Activated T-cell treated with anti-CD3 and anti-CD28 coated beads, Interleukin-2, amount 50 U/mL, for 72 hours (primary cell): ENCODE measurements around the gene COMMD3. TPM values are rescaled to one million over a fixed set of nuclear protein-coding genes. Genes with fewer than 3 reads are reported as not detected.

Experiments used
- ATAC-seq, 2 donors: fragments of 150-1000 bp; cut with Tn5 transposase; replicated peaks in 1 of 2; 2 replicates each; pipeline ENCODE4 v1.10.0; 2021; ENCODE audit warnings: moderate library complexity in 2 of 2, mild to moderate bottlenecking in 1 of 2
- DNase-seq, 2 donors: peaks; one replicate each; pipeline ENCODE4 v3.0.0; 2021 to 2022; ENCODE audit warnings: mixed read lengths in 1 of 2
- H3K27ac Mint-ChIP-seq: one replicate; pipeline ENCODE4 v1.8.0; 2022; ENCODE audit warnings: mild to moderate bottlenecking, moderate library complexity, mixed read lengths
- H3K27me3 Mint-ChIP-seq: one replicate; pipeline ENCODE4 v1.8.0; 2022; ENCODE audit warnings: low read depth, mixed read lengths
- H3K36me3 Mint-ChIP-seq, 2 donors: one replicate each; pipeline ENCODE4 v1.8.0; 2022; ENCODE audit warnings: mixed read lengths in 2 of 2, mild to moderate bottlenecking in 1 of 2; ENCODE audit not compliant: insufficient read depth in 2 of 2
- H3K4me1 Mint-ChIP-seq: one replicate; pipeline ENCODE4 v1.8.0; 2022; ENCODE audit warnings: low read depth, mixed read lengths
- H3K4me3 Mint-ChIP-seq, 2 donors: one replicate each; pipeline ENCODE4 v1.8.0; 2022; ENCODE audit warnings: mild to moderate bottlenecking in 2 of 2, mixed read lengths in 2 of 2, moderate library complexity in 2 of 2
- H3K9me3 Mint-ChIP-seq, 2 donors: one replicate each; pipeline ENCODE4 v1.8.0; 2022; ENCODE audit warnings: mixed read lengths in 2 of 2
- total RNA-seq, 2 donors: library from RNA; stranded (reverse); gene quantifications; one replicate each; pipeline ENCODE4 v1.2.3, GENCODE V29; 2022

Gene COMMD3
- total RNA-seq, 2 donors from 2014 or later = 95.0 to 104 TPM

DNA sequence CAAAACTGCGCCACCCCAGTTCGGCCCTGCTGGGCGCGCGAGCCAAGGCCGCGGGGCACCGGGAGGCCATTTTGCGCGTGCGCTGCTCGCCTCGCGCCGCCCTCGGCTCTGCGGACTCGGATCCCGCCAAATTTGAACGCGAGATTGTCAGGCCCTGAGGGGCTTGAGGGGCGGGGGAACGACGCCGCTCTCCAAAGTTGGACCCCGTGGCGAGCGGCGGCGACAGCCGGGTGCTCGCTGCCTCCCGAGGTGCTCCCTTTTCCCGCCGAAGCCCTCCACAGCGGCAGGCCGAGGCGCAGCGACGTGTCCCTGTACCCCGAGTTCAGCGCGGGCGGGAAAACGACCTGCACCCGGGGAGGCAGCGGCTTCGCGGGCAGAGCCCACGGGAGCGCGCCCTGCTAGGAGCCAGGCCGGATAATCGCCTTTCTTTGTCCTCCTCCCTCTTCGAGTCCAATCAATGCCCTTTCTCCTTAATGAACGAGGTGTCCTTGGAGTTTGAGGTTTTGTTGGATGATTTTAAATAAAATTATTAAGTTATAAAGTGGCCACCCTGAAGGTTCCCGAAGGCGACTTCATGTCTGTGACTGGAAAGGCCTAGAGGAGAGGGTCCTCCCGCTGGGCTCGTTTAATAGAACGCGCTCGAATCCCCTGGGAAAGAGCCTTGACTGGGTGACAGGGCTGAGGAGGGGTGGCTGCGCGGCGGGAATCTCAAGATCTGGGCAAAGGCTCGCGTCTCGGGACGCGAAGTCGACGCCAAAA is 18.4 kb downstream of the COMMD3 start:
- no peak for DNase-seq
- Mint-ChIP-seq H3K9me3 (no peaks in the 10 kb centered on the region), H3K27me3 (peaks cover 46% of the 10 kb centered on the region), H3K4me3 (peak overlapping the region; percentile 91 to 95), H3K36me3 (peaks cover 8 to 13% of the 10 kb centered on the region in 2 donors), H3K27ac (no peak overlapping the region), H3K4me1 (peaks cover 52% of the 10 kb centered on the region)
- ATAC-seq = no peak

DNA sequence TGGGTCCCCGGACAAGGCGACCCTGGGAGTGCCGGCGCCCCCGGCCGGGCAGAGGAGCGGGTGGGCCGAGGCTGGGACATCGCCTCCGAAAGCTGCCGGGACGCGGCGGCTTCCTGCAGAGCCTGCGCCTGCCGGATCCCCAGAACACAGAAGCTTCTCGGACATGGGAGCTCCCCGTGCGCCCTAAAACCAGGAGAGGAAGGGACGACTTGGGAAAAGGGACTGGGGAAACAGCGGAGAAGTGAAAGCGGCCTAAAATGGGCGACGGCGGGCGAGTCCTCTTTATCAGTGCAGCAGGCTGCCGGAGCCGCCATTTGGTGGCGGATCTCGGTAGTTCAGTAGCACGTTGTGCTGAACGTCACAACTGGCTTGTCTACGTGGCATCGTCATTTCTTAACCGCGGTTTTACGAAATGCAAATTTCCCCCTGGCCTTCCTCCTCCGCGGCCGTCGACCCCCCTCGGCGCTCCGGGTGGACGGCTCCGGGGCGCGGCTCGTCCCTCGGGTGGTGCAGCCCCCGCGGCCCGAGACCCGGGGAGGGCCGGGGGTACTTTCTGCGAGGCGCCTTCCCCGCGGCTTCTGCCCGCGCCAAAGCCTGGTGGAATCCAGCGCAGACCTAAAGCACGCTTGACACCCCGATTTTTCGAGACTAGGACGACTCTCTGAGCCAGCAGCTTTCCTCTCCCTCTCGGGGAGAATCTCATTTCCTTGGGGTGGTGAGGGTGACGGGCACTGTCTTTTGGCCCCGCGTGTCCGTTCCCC is 19.2 kb downstream of the COMMD3 start:
- DNase-seq (peak; percentile 77), ATAC-seq (peak; percentile 76 to 78)
- peaks cover 46% of the 10 kb centered on the region for H3K27me3 Mint-ChIP-seq
- peak overlapping the region; percentile 91 to 95 for H3K4me3 Mint-ChIP-seq
- H3K4me1 Mint-ChIP-seq = peaks cover 58% of the 10 kb centered on the region
- H3K36me3 Mint-ChIP-seq = peaks cover 5 to 8% of the 10 kb centered on the region in 2 donors
- H3K9me3 Mint-ChIP-seq = no peaks in the 10 kb centered on the region
- peak overlapping the region; percentile 27 for H3K27ac Mint-ChIP-seq

DNA sequence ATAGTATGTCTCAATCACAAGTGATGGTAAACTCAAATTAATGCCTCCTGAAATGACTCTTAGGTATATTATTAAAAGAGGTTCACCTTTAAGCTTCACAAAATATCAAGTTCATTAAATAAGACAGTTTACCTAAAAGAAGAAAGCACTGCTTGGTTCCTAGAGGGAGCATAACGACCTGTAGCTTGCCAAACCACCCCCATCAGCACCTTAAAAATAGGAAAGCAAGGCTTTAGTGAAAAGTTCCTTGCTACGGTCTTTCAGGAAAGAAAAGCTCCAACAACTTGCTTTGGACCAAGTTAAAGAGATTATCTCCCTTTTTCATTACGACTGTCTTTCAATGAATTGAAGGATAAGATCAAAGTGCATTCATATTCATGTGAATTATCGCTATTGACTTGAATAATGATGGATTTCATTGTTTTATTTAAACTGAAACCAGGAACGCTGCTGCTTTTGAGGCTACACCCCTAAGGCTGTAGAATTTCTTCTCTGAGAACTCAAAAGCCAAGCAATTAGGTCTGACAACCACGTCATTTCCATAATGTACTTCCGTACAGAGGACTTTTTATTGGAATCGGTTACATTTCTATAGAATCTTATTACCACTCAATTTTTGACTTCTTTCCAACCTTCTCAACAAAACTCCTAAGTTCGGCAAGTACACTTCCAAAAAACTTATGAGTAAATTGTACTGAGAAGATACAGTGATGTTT is 22.2 kb downstream of the COMMD3 start:
- H3K27ac Mint-ChIP-seq = peak overlapping the region; percentile 73
- H3K4me1 Mint-ChIP-seq = peaks cover 58% of the 10 kb centered on the region
- H3K36me3 Mint-ChIP-seq = peaks cover 4 to 7% of the 10 kb centered on the region in 2 donors
- peak overlapping the region; percentile 27 to 96 for H3K4me3 Mint-ChIP-seq
- H3K9me3 Mint-ChIP-seq = no peaks in the 10 kb centered on the region
- no peak for ATAC-seq
- H3K27me3 Mint-ChIP-seq = peaks cover 60% of the 10 kb centered on the region
- DNase-seq = no peak

DNA sequence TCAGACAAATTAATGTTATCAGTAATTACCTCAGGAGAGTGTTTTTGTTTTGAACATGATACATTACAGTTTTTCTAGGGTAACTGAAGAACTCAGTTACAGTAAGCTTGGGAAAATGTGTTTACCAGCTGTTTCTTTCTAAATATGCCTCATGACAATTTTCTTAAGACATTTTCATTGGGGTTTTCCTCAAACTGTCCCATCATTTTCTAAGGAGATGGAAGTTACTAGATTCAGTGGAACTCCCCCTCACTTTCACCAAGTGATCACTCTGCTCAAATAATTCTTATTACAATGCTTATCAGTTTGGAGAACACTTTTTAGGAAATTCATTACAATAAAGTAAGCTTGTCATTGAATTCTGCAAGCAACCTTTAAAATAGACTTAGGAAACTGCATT is 22.7 kb downstream of the COMMD3 start:
- H3K4me1 Mint-ChIP-seq = peaks cover 55% of the 10 kb centered on the region
- ATAC-seq = no peak
- no peaks in the 10 kb centered on the region for H3K9me3 Mint-ChIP-seq
- no peak for DNase-seq
- H3K4me3 Mint-ChIP-seq = peak overlapping the region; percentile 27 to 96
- H3K27me3 Mint-ChIP-seq = peaks cover 60% of the 10 kb centered on the region
- peaks cover 0 to 3% of the 10 kb centered on the region in 2 donors for H3K36me3 Mint-ChIP-seq
- peak overlapping the region; percentile 97 for H3K27ac Mint-ChIP-seq

DNA sequence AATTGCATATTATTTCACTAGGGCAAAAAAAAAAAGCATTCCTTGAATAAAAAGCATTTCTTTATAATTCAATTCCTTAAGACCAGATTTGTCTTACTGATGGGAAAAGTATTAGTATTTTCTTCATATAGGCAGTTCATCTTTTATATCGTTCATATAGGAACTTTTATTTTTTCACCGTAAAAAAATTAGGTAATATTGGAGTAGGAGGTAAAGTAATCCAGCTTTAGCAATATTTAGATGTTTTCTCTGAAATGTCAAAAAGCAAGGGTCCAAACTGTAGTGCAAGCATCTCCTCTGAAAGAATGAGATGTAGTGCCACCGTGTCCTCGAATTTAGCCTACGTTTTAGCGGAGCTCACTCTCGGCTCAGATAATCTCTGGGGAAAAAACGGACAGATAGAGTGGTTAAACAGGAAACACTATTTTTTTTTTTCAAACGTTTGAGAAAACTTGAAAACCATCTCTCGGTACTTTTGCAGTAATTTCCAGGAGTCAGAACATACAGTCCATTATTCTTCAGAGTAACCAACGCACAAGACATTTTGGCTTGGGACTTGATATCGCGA is 23.7 kb downstream of the COMMD3 start:
- peak overlapping the region; percentile 85 to 96 for H3K4me3 Mint-ChIP-seq
- DNase-seq (no peak), ATAC-seq (peak; percentile 2 to 5)
- H3K36me3 Mint-ChIP-seq = peaks cover 0 to 4% of the 10 kb centered on the region in 2 donors
- H3K9me3 Mint-ChIP-seq = no peaks in the 10 kb centered on the region
- H3K27me3 Mint-ChIP-seq = peaks cover 68% of the 10 kb centered on the region
- peak overlapping the region; percentile 97 for H3K27ac Mint-ChIP-seq
- peaks cover 63% of the 10 kb centered on the region for H3K4me1 Mint-ChIP-seq

DNA sequence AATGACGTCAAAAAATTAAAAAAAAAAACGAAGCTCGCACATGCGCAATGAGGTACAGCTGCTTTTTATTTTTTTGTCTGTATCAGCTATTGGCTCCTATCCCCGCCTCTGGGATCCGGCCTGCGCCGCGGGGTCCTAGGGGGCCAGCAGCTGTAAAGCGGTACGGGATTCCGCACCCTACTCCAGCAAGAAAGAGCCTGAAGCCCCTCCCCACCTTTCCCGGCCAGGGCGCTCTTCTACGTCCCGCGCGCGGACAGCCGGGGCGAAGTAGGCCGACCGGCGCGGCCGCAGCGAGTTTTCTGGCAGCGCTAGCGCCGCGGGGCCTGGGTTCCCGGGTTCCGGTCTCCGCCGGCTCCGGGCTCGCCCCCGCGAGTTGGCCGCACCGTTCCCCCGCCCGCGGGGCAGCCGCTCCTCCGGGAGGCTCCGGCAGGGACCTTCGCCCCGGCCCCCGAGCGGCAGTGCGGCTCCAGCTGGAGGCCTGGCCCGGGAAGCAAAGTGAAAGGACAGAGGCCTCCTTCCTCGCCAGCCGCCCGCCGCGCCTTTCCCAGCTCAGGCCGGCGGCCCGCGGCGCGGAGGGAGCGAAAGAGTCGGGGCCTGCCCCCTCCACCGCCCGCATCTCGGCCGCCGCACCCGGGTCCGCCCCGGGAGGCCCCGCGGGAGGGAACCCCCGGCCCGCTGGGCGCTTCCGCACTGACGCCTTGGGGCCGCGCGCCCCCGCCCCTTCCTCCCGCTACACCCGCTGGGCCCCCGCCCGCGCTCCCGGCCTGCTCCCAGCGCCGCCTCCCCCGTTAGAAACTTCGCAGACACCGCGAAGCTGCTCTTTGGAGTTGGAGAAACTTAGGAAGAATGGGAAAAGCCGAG is 24.4 kb downstream of the COMMD3 start:
- Mint-ChIP-seq H3K27ac (peak overlapping the region; percentile 97), H3K27me3 (peaks cover 72% of the 10 kb centered on the region), H3K4me1 (peaks cover 64% of the 10 kb centered on the region), H3K4me3 (peak overlapping the region; percentile 85 to 96), H3K36me3 (peaks cover 0 to 2% of the 10 kb centered on the region in 2 donors), H3K9me3 (no peaks in the 10 kb centered on the region)
- ATAC-seq (peak; percentile 60 to 64), DNase-seq (peak; percentile 73 to 81)

DNA sequence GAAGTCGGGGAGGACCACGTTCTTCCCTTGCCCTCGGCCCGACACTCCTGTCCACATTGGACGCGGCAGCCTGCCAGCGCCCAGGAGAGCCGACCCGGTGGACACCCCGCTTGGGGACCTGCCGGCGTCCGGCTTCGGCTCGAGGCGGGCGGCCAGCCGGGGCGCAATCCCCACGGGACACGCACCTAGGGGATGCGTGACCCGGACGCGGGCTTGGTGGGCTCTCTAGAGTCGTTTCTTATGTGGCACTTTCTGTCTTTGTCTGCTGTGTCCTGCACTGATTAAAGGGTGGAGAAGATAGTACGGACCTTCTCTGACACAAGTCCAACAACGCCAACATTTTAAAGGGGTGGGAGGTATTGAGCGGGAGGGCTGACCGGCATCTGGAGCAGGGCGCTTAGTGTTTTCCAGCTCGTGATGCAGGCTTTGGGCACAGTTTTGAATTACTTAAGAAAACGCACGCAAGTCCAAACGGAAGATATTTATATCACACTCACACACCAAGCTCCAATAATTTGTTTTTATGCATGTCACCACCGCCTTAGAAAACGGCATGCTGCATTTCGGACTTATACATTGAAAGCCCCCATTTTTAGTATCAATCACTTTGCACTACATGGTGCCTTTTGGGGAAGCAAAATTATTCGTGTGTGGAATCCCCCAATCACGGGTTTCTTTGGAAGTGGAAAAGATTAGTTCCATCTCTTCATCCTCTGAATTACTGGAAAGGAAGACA is 25.2 kb downstream of the COMMD3 start:
- no peak for DNase-seq
- ATAC-seq = peak; percentile 2 to 14
- H3K27ac Mint-ChIP-seq = no peak overlapping the region
- peaks cover 0 to under 1% of the 10 kb centered on the region in 2 donors for H3K9me3 Mint-ChIP-seq
- H3K4me1 Mint-ChIP-seq = peaks cover 59% of the 10 kb centered on the region
- H3K4me3 Mint-ChIP-seq = peak overlapping the region; percentile 75 to 78
- H3K27me3 Mint-ChIP-seq = peaks cover 79% of the 10 kb centered on the region
- peaks cover 1 to 3% of the 10 kb centered on the region in 2 donors for H3K36me3 Mint-ChIP-seq

DNA sequence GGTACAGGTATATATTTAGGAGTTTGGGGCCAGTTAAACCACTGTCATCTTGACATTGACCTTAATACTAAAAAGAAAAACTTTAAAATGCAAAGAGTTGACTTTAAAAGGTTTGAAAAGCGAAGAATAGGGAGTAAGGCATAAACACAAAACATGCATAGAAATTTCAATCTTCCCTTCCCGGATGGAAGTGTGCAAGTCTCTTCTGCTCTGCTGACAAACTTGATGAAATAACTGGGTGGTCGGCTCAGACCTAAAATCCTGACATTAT is 25.7 kb downstream of the COMMD3 start:
- Mint-ChIP-seq H3K36me3 (peaks cover 2 to 5% of the 10 kb centered on the region in 2 donors), H3K9me3 (peaks cover 0 to 2% of the 10 kb centered on the region in 2 donors), H3K4me3 (peak overlapping the region; percentile 75 to 78), H3K27me3 (peaks cover 81% of the 10 kb centered on the region), H3K27ac (no peak overlapping the region), H3K4me1 (peaks cover 54% of the 10 kb centered on the region)
- no peak for DNase-seq
- ATAC-seq = no peak

DNA sequence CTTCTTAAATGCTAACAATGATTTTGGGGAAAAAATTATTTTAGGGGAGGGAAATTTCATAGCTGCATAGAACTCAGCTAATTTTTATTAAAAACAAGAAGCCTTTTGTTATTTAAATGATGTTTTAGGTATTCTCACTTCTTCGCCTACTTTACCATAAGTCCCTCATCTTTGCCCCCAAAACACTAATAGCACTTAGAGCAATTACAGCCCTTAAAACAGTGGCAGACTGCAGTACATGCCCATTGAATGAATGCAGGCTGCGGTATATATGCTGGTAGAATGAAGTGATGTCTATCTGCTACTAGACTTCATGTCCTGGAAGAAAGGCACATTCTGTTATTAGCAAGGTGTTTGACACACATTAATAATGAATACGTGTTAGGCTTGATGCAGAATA is 26.2 kb downstream of the COMMD3 start:
- no peak overlapping the region for H3K27ac Mint-ChIP-seq
- DNase-seq (no peak), ATAC-seq (no peak)
- peaks cover 5% of the 10 kb centered on the region in 2 donors for H3K36me3 Mint-ChIP-seq
- peaks cover 49% of the 10 kb centered on the region for H3K4me1 Mint-ChIP-seq
- H3K27me3 Mint-ChIP-seq = peaks cover 81% of the 10 kb centered on the region
- H3K9me3 Mint-ChIP-seq = peaks cover 0 to 2% of the 10 kb centered on the region in 2 donors
- H3K4me3 Mint-ChIP-seq = no peak overlapping the region

DNA sequence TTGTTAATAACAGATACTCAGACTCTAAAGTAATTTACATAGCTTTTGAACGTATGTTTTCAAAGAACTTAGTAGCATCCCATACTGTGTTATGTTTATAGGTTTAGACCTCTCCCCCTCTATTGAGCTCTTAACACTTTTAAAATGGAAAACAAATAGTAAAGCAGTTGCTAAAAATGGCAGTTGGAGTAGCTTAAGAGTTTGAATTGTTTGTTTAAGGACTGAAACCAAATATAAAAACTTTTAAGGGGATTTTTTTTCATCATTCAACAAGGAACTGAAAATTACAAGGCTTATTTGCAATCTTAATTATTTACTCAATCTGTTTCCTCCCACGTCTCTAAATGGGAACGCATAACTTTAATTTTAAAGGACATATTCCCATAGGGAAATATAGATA is 27.5 kb downstream of the COMMD3 start:
- DNase-seq = no peak
- Mint-ChIP-seq H3K4me1 (peaks cover 40% of the 10 kb centered on the region), H3K27me3 (peaks cover 68% of the 10 kb centered on the region), H3K36me3 (peaks cover 5% of the 10 kb centered on the region in 2 donors), H3K4me3 (no peak overlapping the region), H3K27ac (no peak overlapping the region), H3K9me3 (peaks cover 0 to 2% of the 10 kb centered on the region in 2 donors)
- ATAC-seq = no peak

DNA sequence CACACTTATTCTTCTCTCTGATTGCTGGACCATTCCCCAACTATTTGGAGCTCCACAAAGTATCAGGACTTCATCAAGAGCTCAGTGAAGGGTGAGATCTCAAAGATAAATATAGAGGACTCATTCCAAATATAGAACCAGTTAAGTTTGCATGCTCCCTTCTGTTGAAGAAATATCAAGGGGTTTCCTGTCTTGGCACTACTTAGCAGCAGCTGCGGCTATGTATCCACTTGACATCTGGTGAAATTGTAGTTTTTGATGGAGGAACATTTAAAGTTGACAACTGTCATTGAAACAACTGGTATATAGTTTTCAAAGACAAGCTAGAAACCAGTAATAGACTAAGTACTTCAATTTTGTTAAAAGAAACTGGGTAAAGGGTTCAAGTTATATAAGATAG is 28.1 kb downstream of the COMMD3 start:
- Mint-ChIP-seq H3K36me3 (peaks cover 5% of the 10 kb centered on the region in 2 donors), H3K4me1 (peaks cover 35% of the 10 kb centered on the region), H3K9me3 (peaks cover 0 to 2% of the 10 kb centered on the region in 2 donors), H3K27ac (peak overlapping the region; percentile 72), H3K4me3 (peak overlapping the region; percentile 82 to 92), H3K27me3 (peaks cover 63% of the 10 kb centered on the region)
- no peak for DNase-seq
- ATAC-seq = no peak
